Uterus (tissue), 4 donors: ENCODE measurements around the gene NPAT. TPM values are rescaled to one million over a fixed set of nuclear protein-coding genes. Genes with fewer than 3 reads are reported as not detected.

Source experiments
- DNase-seq, 2 donors: peaks; one replicate each; pipeline ENCODE4 v3.0.0-alpha.2; 2019 to 2020
- H3K27ac ChIP-seq, 2 donors: fragments of 200-600 bp; sonication (generic); 1 replicate in 1 of 2; 2 replicates in 1 of 2; pipeline ENCODE4 v1.5.1; 2016 to 2018
- H3K27me3 ChIP-seq, 2 donors: fragments of 200-600 bp; sonication (generic); one replicate each; pipeline ENCODE4 v1.5.1; 2018 to 2019; ENCODE audit warnings: control low read depth in 1 of 2
- H3K36me3 ChIP-seq, 2 donors: fragments of 200-600 bp; sonication (generic); one replicate each; pipeline ENCODE4 v1.5.1; 2019; ENCODE audit warnings: control low read depth in 1 of 2
- H3K4me1 ChIP-seq, 2 donors: fragments of 200-600 bp; sonication (generic); one replicate each; pipeline ENCODE4 v1.5.1; 2018 to 2019; ENCODE audit warnings: control low read depth in 1 of 2
- H3K4me3 ChIP-seq, 2 donors: fragments of 200-600 bp; sonication (generic); 1 replicate in 1 of 2; 2 replicates in 1 of 2; pipeline ENCODE4 v1.5.1; 2018 to 2019; ENCODE audit warnings: mild to moderate bottlenecking in 1 of 2
- H3K9me3 ChIP-seq, 2 donors: fragments of 200-600 bp; sonication (generic); one replicate each; pipeline ENCODE4 v1.5.1; 2019; ENCODE audit warnings: control low read depth in 1 of 2
- POLR2A ChIP-seq, 2 donors: fragments of 450-650 bp; IDR thresholded peaks; one replicate each; pipeline ENCODE4 v1.6.1; 2016; ENCODE audit warnings: antibody characterized with exemption in 2 of 2, mild to moderate bottlenecking in 1 of 2, moderate library complexity in 1 of 2
- intact Hi-C: fragments of 100-400 bp; cut with DNase I; formaldehyde crosslinking; loops from one replicate; pipeline ENCODE4 v1.15.1; 2023; ENCODE audit warnings: low total_unique reads
- total RNA-seq, 4 donors: library from RNA; depleted of rRNA in 3 of 4; stranded (reverse); fragments of >200 nt in 3 of 4; gene quantifications; one replicate each; pipeline versions ENCODE4 v1.1.0 to v1.2.4, GENCODE V29; 2014 to 2023
- TF ChIP-seq, protein P1 (sequence below), 4 experiments: fragments of 200-600 bp in 2 of 4; fragments of 450-650 bp in 2 of 4; sonication (generic) in 2 of 4; IDR thresholded peaks; one replicate each; pipeline ENCODE4 v1.5.1; 2016 to 2019; ENCODE audit warnings: antibody characterized with exemption in 4 of 4, mild to moderate bottlenecking in 2 of 4, moderate library complexity in 1 of 4
- donor health status: DM: yes; HTN: yes; CAD: no.

NPAT gene
- total RNA-seq, 4 donors from 2014 or later, result 14.7 to 28.9 (median 21.3) TPM

DNA sequence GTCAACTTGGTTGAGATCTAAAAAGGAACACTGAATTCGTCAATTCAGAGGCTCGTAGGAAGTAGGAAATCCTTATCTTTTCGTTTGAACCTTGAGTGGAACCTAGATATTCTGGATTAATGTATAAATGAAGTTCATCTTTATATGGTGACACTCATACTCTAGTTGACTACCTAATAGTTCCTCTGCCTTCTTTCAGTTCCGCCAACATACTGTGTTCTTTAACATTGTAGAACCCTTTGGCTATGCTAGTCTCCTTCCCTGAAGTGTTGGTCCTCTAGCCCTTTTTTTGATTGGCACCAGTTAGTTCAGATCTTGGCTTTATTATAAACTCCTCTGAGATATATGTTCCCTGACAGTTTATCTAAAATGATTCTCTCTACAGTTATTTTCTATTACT, 1.9 kb upstream of the NPAT start:
- no peaks in the 10 kb centered on the region for H3K27me3 ChIP-seq
- no peaks in the 10 kb centered on the region for H3K36me3 ChIP-seq
- intact Hi-C loops, result no loop called here
- H3K4me1 ChIP-seq, result peaks cover 0 to 7% of the 10 kb centered on the region in 2 donors
- no peak for DNase-seq
- H3K27ac ChIP-seq, result peak overlapping the region; percentile 84 to 87
- no peak for TF ChIP-seq POLR2A (IDR thresholded peaks at IDR 0.05)
- TF ChIP-seq, protein P1, sequence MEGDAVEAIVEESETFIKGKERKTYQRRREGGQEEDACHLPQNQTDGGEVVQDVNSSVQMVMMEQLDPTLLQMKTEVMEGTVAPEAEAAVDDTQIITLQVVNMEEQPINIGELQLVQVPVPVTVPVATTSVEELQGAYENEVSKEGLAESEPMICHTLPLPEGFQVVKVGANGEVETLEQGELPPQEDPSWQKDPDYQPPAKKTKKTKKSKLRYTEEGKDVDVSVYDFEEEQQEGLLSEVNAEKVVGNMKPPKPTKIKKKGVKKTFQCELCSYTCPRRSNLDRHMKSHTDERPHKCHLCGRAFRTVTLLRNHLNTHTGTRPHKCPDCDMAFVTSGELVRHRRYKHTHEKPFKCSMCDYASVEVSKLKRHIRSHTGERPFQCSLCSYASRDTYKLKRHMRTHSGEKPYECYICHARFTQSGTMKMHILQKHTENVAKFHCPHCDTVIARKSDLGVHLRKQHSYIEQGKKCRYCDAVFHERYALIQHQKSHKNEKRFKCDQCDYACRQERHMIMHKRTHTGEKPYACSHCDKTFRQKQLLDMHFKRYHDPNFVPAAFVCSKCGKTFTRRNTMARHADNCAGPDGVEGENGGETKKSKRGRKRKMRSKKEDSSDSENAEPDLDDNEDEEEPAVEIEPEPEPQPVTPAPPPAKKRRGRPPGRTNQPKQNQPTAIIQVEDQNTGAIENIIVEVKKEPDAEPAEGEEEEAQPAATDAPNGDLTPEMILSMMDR (IDR thresholded peaks at IDR 0.05), result no peak
- H3K9me3 ChIP-seq, result no peaks in the 10 kb centered on the region
- peak overlapping the region in 1 of 2 donors; percentile 78 for H3K4me3 ChIP-seq

- H3K27ac ChIP-seq, result peak overlapping the region; percentile 84 to 87
- peaks cover 0 to 7% of the 10 kb centered on the region in 2 donors for H3K4me1 ChIP-seq
- peak overlapping the region; percentile 50 to 78 for H3K4me3 ChIP-seq
- TF ChIP-seq, protein P1 (IDR thresholded peaks at IDR 0.05), result no peak
- no peak for TF ChIP-seq POLR2A (IDR thresholded peaks at IDR 0.05)
- DNase-seq, result peak in 1 of 2 donors; percentile 23
- no peaks in the 10 kb centered on the region for H3K9me3 ChIP-seq
- no peaks in the 10 kb centered on the region for H3K36me3 ChIP-seq
- no peaks in the 10 kb centered on the region for H3K27me3 ChIP-seq
- intact Hi-C loops, result no loop called here
Measured at GRCh38 chr11:108223348-108224149, 1.1 kb upstream of the NPAT start.

DNA sequence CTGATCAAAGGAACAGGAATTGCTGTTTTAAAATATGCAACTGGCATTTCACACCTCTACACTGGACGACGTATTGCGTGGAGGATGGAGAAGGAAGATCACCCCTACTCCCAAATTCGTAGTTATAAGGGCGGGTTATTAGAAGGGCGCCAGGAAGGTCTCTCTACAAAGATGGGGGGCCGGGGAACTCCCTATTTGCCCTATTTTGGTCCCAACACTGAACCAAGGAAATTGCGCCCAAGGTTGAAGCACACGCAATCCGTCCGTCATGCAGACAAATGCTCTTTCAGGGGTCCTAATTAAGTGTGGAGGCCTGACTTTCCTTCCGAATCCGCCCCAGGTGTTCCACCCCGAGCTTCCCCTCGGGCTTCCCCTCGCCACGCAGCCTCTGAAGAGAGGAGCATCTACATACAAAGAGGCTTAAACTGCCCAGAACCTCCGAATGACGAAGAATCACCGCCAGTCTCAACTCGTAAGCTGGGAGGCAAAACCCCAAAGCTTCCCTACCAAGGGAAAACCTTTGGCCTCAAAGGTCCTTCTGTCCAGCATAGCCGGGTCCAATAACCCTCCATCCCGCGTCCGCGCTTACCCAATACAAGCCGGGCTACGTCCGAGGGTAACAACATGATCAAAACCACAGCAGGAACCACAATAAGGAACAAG, 396 bp downstream of the NPAT start:
- TF ChIP-seq, protein P1 (IDR thresholded peaks at IDR 0.05), result no peak
- no peak for TF ChIP-seq POLR2A (IDR thresholded peaks at IDR 0.05)
- H3K27me3 ChIP-seq, result no peaks in the 10 kb centered on the region
- no peaks in the 10 kb centered on the region for H3K36me3 ChIP-seq
- H3K4me1 ChIP-seq, result peaks cover 0 to 7% of the 10 kb centered on the region in 2 donors
- intact Hi-C loops, result no loop called here
- peak overlapping the region; percentile 83 to 85 for H3K4me3 ChIP-seq
- peak overlapping the region; percentile 93 to 96 for H3K27ac ChIP-seq
- H3K9me3 ChIP-seq, result no peaks in the 10 kb centered on the region
- no peak for DNase-seq

GRCh38 chr11:108221371-108221770, 1.1 kb downstream of the NPAT start:
- no peaks in the 10 kb centered on the region for H3K36me3 ChIP-seq
- no peaks in the 10 kb centered on the region for H3K9me3 ChIP-seq
- intact Hi-C loops, result no loop called here
- peaks cover 0 to 7% of the 10 kb centered on the region in 2 donors for H3K4me1 ChIP-seq
- peak overlapping the region; percentile 83 to 85 for H3K4me3 ChIP-seq
- no peak for DNase-seq
- H3K27ac ChIP-seq, result peak overlapping the region; percentile 93 to 96
- TF ChIP-seq, protein P1 (IDR thresholded peaks at IDR 0.05), result no peak
- no peak for TF ChIP-seq POLR2A (IDR thresholded peaks at IDR 0.05)
- H3K27me3 ChIP-seq, result no peaks in the 10 kb centered on the region
